HL-60/S4 treated with retinoic acid at 250 ng/mL for 4 days and 3 days (cell line): ENCODE measurements around the gene NAA38.

ENCODE experiments used
- in situ Hi-C: fragments of 300-500 bp; cut with MboI; formaldehyde crosslinking; loops from 2 replicates; pipeline ENCODE4 v1.7.0; 2022; ENCODE audit warnings: low sequenced_read_pairs

Gene NAA38

GRCh38 chr17:7852919-7853690 is 4.3 kb downstream of the NAA38 start:
- in situ Hi-C loops: no loop called here

- in situ Hi-C loops: no loop called here
Observed at GRCh38 chr17:7852262-7852670, 5.1 kb downstream of the NAA38 start.

- in situ Hi-C loops: no loop called here
Observed at GRCh38 chr17:7851438-7852261, 5.7 kb downstream of the NAA38 start.

- in situ Hi-C loops: no loop called here
Observed at GRCh38 chr17:7850701-7851437, 6.5 kb downstream of the NAA38 start.

- in situ Hi-C loops: no loop called here
Observed at GRCh38 chr17:7849751-7850504, 7.4 kb downstream of the NAA38 start.

GRCh38 chr17:7849130-7849750 is 8.1 kb downstream of the NAA38 start:
- in situ Hi-C loops: no loop called here

- in situ Hi-C loops: no loop called here
Observed at GRCh38 chr17:7848739-7849129, 8.6 kb downstream of the NAA38 start.

GRCh38 chr17:7848131-7848579 is 9.2 kb downstream of the NAA38 start:
- in situ Hi-C loops: no loop called here

GRCh38 chr17:7846765-7847661 is 10.3 kb downstream of the NAA38 start:
- in situ Hi-C loops: no loop called here

- in situ Hi-C loops: no loop called here
Observed at GRCh38 chr17:7846063-7846735, 11.2 kb downstream of the NAA38 start.

- in situ Hi-C loops: no loop called here
Observed at GRCh38 chr17:7845359-7846062, 11.8 kb downstream of the NAA38 start.

- in situ Hi-C loops: no loop called here
Observed at GRCh38 chr17:7844292-7845154, 12.8 kb downstream of the NAA38 start.

- in situ Hi-C loops: no loop called here
Observed at GRCh38 chr17:7843536-7844291, 13.6 kb downstream of the NAA38 start.

GRCh38 chr17:7843257-7843535 is 14.2 kb downstream of the NAA38 start:
- in situ Hi-C loops: no loop called here

- in situ Hi-C loops: no loop called here
Observed at GRCh38 chr17:7842380-7843256, 14.7 kb downstream of the NAA38 start.

- in situ Hi-C loops: no loop called here
Observed at GRCh38 chr17:7841915-7842379, 15.4 kb downstream of the NAA38 start.
